Left cardiac atrium (tissue), 4 donors: ENCODE results near the gene PSMG4. TPM values are rescaled to one million over a fixed set of nuclear protein-coding genes. Genes with fewer than 3 reads are reported as not detected.

ENCODE experiments used
- ATAC-seq, 2 donors: fragments of 200-7000 bp; cut with Tn5 transposase; one replicate each; pipeline ENCODE4 v1.9.1; 2020; ENCODE audit warnings: mild to moderate bottlenecking in 2 of 2, moderate library complexity in 2 of 2
- DNase-seq: peaks from one replicate; pipeline ENCODE4 v3.0.0-alpha.2; 2020
- intact Hi-C, 2 donors: fragments of 100-400 bp; cut with DNase I; formaldehyde crosslinking; loops; one replicate each; pipeline versions ENCODE4 v1.14.1 to v1.15.1; 2022 to 2023
- total RNA-seq, 2 donors: library from RNA; stranded (reverse); fragmentation: NEBNext Ultra II Directional; extraction: Animal tissue kit (Norgen Biotek cat#: 25700); gene quantifications; one replicate each; pipeline ENCODE4 v1.2.1, GENCODE V29; 2021
- donor health status: DM: no; HTN: yes; CAD: no.
- donor health status: DM: no; HTN: yes; CAD: no; lungs with severe emphysema.
- donor health status: DM: yes; HTN: yes; CAD: no.
- donor health status: Dilated cardiomyopathy.

The PSMG4 gene
- total RNA-seq, 2 donors from 2014 or later = 6.7 to 8.8 TPM

DNA sequence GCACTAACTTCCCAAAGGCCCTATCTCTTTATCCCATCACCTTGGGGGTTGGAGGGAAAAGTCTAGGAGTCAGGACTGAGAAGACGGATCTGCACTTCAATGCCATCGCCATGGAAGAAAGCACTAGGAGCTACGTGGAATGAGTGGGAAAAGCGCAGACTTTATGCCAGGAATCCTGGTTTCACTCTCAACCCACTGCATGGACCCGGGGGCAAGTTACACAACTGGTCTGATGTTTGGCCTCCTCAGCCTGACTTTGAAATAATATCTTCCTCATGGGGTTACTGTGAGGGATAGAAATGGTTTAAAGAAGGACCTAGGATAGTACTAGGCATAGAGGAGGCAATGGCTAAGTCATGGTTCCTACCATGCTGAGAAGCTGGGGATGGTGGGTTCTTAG, 13.5 kb upstream of the PSMG4 start:
- no peak for DNase-seq
- ATAC-seq = no peak
- intact Hi-C loops = no loop called here

DNA sequence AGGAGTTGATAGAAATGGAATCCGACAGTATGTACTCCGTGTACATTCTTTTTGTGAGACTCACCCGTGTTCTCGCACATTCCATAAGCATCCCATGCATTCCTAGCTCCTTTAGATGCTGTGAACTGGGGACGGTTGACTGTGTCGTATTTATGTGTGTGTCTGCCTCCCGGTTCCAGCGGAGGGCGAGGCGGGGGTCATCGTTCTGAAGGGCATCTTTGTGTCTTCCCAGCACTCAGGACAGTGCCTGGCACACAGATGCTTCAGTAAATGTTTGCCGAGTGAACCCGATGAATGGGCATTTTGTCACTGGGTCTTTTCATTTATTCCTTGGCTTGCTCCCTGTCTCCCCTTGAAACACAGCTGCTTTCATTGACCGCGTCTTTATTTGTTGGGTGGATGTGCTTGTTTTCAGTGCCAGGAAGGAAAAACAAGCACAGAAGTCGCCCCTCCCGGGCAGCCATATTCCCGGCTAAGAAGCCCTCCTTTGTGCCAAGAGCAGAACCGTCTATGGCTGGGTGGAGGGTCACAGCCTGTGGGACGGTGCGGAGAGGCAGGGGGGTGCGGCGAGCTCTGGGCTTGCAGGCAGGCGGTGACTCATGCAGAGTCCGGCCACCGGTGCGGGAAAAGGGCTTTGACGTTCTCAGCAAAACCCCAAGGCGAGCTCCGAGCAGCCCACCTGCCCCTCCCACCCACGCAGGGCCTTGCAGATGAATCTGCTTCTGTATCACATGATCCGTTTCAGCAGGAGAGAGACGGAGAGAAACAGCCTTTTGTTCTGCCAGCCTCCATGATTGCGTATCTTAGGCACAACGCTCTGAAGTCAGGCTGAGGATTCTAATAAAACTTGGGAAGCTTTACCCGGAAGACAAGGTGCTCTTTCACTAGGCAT, 11.2 kb upstream of the PSMG4 start:
- ATAC-seq (peak; percentile 66 to 68), DNase-seq (peak; percentile 52)
- intact Hi-C loops = no loop called here

DNA sequence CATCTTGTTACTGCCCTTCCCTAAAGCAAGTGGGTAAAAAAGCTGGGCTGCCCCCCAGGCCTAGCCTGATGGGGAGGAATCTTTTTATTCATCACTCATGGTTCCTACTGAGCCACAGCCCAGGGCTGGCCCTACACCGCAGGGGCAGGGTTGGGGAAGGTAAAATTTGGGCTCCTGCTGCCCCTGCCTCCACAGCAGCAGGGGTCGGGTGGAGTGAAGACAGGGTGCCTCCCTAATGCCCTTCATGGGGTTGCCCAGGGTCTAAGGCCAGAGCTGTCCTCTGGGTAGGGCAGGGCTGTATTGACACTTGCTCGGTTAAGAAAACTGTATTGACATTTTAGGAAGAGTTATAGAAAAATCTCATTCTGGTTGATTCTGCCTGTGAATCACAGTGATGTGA, 8.9 kb upstream of the PSMG4 start:
- ATAC-seq (no peak), DNase-seq (no peak)
- intact Hi-C loops = loop anchor here (2.0 to 5.0 kb wide), 2 partner anchors 123 kb away; no protein-coding TSS in a partner anchor

DNA sequence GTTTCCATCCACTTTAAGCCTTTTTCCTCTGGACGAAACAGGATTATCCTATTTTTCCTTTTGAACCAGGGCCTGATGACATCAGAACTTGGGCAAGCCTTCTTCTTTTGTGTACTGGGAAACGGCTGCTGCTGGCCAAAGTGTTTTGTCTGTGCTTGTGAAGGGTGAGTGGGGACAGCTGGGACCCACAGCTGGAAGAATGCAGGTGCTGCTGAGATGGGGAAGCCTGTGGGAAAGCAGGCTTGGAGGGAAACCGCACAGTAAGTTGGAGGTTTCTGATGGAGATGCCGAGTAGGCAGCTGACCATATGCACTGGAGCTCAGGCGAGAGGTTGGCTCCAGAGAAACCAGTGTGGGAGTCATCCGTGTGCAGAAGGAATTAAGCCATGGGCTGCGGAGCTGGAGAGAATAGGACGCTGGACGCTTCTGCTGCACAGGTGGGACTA, 8.5 kb upstream of the PSMG4 start:
- DNase-seq (no peak), ATAC-seq (peak in 1 of 2 donors; percentile 10)
- intact Hi-C loops = loop anchor here (2.0 to 5.0 kb wide), 2 partner anchors 123 kb away; no protein-coding TSS in a partner anchor

DNA sequence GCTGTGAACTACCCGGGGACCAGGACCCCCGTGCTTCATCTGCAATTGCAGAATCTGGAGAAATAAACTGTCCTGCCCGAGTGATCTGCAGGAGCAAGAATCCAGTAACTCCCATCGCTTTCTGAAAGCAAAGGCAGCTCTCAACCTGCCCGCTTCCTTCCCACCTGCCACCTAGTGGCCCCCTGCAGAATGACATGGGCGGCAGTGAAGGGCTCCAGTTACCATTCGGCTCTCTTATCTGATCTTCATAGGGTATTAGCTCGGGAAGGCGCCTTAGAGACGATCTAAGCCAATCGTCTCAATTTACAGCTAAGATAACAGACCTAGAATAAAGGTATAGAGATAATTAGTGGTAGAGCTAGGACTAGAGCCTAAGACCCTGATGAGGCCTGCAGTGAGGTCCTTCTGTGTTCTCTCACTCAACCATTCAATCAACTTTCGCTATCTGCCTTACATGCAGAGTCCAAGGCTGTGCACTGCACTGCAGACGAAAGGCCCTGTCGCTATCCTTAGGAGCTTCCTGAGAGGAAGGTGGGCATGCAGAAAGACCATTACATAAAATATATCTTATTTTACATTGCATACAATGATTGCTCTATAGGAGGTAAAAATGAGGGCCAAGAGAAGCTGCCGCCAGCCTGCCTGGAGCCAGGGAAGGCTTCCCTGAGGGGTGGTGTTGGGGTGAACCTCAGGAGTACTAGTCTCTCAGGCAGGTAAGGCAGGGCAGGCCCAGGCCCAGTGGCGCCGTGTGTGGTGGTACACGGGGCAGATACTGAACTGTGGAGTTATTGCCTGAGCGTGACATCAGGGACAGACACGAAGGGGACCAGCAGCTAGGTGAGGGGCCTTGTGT, 7.1 kb upstream of the PSMG4 start:
- DNase-seq = peak; percentile 76
- ATAC-seq = peak; percentile 78 to 85
- intact Hi-C loops = loop anchor here (2.0 to 5.0 kb wide), 2 partner anchors 124 to 125 kb away; no protein-coding TSS in a partner anchor

DNA sequence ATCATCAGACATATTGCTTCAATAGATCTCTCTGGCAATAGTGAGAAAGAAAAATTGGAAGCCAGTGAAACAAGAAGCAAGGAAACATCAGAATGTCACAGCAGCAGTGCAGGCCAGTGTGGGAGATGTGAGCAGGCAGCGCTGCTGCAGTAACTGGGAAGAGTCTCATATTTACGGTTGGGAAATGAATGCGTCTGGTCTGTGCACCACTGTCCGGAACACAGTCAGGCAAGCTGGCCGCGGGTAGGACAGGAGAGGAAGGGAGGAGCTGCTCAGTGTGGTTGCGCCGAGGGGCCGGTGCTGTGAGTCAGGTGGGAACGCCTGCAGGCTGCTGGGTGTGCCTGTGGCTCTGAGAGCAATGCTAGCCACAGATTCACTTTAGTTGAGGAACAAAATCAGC, 6.4 kb upstream of the PSMG4 start:
- ATAC-seq (no peak), DNase-seq (no peak)
- intact Hi-C loops = loop anchor here in 1 of 2 donors (5.0 kb wide), 1 partner anchor 125 kb away; no protein-coding TSS in a partner anchor

DNA sequence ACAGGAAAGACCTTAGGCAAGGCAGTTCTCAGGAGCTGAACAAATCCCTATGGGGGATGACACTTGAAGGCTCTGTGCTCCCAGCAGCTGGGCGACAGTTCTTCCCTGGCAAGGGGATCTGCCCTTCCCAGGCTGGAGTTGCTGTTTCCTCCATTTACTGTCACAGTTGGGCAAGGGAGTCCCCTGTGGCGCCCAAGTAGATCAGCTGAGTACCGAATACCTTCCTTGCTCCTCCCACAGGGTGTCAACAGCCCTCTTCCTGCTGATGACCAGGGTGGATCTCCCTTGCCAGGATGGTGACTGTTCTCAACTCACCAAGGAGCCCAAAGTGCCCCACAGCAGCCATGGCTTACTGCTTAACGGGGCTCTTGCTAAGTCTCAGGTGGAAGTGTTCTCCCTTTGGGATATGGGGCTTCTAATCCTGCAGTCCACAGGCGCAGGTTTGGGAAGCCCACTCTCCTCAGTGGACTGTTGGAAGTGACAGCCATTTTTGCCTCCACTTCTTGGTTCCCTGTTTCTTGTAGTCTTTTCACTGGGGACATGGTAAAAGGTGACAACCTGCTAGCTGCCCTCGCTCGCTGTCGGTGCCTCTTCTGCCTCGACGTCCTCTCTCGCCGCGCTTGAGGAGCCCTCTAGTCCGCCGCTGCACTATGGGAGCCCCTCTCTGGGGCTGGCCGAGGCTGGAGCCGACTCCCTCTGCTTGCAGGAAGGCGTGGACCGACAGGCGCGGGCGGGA, 5.7 kb upstream of the PSMG4 start:
- intact Hi-C loops = loop anchor here in 1 of 2 donors (5.0 kb wide), 1 partner anchor 126 kb away; no protein-coding TSS in a partner anchor
- no peak for DNase-seq
- no peak for ATAC-seq

DNA sequence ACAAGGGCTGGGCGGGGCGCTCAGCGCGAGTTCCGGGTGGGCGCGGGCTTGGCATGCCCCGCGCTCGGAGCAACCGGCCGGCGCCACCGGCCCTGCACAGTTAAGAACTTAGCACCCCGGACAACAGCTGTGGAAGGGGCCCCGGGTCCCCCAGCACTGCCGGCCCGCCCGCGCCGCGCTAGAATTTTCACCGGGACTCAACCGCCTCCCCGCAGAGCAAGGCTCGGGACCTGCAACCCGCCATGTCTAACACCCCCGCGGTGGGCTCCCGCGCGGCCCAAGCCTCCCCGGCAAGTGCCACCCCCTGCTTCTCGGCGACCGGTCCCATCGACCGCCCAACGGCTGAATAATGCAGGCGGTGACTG, 5.2 kb upstream of the PSMG4 start:
- DNase-seq (no peak), ATAC-seq (no peak)
- intact Hi-C loops = loop anchor here in 1 of 2 donors (5.0 kb wide), 1 partner anchor 126 kb away; no protein-coding TSS in a partner anchor

DNA sequence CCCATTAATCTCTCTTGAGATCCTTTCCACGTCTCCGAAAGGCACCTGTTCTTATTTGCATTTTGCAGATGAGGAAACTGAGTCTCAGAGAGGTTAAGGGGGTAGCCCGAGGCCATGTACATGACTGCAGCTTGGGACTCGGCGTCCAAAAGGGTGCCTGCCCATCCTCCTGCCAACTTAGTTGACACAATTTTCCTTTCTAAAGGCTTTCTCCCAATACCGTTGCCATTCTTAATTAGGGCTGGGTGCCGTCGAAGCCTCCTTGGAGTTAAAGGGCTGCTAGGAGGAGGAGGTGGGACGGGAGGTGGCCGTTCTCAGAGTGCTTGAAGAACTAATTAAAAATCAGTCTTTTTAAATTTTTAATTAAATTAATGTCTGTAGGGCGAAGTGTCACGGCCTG, 546 bp upstream of the PSMG4 start:
- intact Hi-C loops = no loop called here
- ATAC-seq (no peak), DNase-seq (no peak)

DNA sequence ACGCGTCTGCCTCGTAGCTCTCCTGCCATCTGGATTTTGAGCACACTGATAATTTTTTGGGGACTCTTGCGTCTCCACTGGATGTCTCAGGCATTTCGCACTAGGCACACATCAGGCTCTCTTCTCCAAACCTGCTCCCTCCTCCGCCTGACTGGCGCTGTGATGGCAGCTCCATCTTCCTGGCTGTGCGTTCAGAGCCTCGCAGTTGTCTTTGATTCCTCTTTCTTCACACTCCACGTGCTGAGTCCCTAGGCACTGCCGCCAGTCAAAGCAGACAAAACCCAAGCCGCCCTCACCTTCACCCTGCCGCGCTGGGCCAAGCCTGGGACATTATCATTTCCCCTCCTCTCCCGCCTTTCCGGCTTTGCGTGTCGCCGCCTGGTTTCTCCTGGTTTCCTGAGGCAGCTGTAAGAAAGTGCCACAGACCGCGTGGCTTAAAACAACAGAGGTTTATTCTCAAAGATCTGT, 778 bp downstream of the PSMG4 start:
- intact Hi-C loops = no loop called here
- ATAC-seq = peak; percentile 15 to 35
- DNase-seq = peak; percentile 60

DNA sequence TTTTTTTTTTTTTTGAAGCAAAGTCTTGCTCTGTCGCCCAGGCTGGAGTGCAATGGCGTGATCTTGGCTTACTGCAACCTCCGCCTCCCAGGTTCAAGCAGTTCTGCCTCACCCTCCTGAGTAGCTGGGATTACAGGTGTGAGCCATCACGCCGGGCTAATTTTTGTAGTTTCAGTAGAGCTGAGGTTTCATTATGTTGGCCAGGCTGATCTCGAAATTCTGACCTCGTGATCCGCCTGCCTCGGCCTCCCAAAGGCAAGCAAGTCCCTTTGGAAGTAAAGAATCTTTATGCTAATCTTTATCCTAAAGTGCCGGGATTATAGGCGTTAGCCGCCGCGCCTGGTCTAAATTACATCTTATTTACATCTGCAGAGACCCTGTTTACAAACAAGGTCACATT, 1.5 kb downstream of the PSMG4 start:
- ATAC-seq = no peak
- intact Hi-C loops = no loop called here
- no peak for DNase-seq

DNA sequence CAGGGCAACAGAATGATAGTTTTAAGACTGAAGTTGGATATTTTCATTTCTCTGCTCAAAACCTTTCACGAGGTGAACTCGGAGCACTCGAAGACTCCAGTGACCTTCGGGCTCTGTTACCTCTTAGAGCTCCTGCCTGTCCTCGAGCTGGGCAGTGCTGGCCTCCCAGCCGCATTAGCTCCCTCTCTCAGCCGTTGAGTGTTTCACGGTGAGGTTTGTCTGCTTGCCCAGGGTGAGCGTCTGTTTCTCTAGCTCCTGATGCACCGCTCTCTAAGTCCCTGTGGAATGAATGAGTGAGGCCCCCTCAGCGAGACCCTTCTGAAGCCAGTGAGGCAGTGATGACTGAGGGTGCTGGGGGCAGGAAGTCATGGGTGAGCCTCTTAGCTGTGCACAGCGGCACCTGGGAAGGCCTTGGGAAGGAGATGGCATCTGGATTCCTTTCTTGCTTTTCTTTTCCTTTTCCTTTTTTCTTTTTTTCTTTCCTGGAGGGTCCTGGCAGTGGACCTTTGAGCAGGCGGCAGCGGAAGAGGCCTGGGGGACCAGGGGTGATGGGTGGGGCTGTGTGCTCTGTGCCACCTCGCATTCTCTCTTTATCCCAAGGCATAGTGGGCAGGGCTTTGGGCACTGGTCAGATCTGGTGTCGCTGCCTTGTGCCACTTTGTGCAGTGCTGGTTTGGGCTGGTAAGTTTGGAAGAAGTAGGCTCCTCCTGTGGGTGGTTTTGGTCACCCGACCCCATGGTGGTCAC, 2.2 kb downstream of the PSMG4 start:
- intact Hi-C loops = no loop called here
- DNase-seq (no peak), ATAC-seq (no peak)

DNA sequence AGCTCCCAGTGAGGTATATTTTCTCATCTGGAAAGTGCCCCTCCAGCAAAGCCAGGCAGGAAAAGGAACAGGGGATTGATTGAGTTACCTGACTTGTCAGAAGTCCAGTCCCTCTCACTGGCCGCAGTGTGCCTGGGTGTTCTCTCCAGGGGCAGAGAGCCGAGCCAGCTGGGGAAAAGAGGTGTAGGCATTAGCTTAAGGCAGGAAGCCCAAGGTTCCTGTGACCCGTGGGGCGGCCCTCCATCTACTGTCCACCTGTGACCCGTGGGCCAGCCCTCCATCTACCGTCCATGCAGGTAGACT, 2.7 kb downstream of the PSMG4 start:
- intact Hi-C loops = no loop called here
- no peak for DNase-seq
- no peak for ATAC-seq

DNA sequence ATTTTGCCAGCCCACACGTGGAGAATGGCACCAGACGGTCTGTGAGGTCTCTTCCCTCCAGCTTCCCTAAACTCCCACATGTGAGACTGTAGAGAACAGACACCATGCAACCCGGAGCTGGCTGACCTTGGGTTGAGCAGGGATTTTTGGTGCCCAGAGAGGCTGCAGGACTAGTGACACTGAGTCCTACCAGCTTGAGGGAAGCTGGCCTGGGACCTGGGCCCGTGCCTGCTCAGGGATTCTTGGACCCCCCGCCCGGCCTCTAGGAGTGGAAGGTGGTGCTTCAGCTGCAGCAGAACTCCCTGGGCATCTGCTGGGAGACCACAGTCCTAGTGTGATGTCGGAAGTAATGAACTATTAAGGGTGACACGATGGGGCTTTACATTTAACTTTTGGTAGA, 3.2 kb downstream of the PSMG4 start:
- DNase-seq = no peak
- ATAC-seq = no peak
- intact Hi-C loops = no loop called here

DNA sequence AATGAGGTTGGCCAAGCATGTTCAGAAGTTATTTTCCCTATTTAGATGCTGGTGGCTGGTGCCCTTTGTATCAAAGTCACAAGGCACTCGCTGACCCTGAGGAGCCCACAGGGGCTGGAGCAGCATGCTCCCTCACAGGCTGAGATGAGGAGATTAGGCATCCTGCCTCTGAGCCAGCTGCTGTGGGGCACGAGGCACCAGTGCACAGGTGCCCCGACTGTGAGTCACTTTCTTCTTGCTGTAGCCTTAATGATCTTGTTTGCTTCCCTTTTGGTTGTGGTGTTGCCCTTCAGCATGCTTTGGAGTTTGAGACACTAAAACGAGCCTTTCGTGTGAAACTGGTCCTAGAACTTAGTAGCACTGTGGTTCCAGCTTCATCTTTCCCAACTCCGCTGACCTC, 4.3 kb downstream of the PSMG4 start:
- ATAC-seq (no peak), DNase-seq (no peak)
- intact Hi-C loops = no loop called here

DNA sequence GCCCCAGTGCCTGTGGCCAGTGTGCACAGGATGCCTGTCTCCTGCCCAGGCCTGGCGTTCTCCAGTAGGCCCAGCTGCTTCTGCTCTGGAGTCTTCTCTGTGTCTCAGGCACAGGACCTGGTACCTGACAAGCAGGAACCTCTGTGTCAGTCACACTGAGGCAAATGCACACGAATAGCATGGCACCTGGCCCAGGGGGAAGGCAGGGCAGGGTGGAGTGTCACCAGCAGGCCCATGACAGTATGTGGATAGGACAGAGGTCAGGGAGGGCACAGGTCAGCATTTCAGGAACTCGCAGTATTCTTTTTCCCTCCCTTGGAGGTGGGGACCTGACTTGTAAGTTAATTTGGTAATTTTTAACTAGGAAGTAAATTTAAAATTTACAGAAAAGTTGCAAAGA, 5.6 kb downstream of the PSMG4 start:
- intact Hi-C loops = no loop called here
- no peak for ATAC-seq
- DNase-seq = no peak

DNA sequence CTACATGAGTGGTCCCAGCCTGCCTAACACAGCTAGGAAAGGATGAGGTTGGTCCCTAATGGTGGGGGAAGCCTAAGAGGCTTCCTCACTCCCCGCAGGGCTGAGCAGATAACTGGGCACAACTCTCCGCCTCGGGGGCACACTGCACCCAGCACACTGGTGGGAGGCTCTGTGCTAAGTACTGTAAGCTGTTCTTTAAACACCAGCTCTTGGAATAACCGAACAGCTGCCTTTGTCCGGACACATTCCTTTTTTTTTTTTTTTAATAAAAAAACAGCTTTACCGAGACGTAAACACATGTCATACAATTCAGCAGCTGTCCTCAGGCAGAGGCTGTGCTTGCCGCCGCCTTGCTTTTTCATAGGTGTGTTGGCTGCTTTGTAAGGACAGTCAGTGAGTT, 6.9 kb downstream of the PSMG4 start:
- ATAC-seq (no peak), DNase-seq (no peak)
- intact Hi-C loops = no loop called here

DNA sequence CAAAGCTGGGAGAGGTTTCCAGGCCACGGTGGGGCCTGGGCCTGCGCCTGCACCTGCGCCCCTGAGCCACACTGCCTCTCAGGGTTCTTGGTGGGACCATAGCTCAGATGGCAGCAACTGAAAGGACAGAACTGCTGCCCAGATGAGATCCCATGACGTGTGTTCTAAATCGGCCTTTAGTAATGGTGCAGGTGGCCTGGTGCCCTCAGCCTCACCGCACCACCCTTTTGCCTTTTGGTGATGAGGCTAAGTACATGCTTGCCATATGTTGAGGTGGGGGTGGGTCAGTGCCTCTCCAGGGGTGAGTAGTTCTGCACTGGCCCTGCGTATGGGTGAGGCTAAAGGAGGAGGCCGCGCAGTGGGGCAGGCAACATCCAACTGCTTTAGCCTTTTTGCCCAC, 7.4 kb downstream of the PSMG4 start:
- intact Hi-C loops = no loop called here
- no peak for ATAC-seq
- no peak for DNase-seq

DNA sequence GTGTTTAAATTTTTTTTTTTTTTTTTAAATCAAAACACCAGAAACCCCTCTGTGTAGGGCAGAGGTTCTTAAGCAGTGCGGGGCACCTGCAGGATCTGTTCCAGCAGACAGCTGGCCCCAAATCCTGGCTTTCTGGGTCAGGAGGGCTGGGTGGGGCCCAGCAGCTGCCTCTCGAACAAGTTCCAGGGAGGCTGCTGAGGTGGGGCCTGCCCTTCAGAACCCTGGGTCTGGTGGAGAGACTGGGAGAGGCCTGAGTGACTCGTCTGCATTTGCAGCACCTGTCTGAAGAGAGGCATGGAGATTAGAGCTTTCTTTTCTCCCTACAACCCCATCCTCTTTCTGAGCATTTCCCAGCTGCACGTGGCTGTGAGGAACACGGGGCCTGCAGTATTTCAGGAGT, 8.4 kb downstream of the PSMG4 start:
- intact Hi-C loops = no loop called here
- ATAC-seq = no peak
- DNase-seq = no peak
